Stomach smooth muscle (tissue), 2 donors: Measurements from ENCODE around the gene HEXD.
"Not testable (repeated sequence)": the region's sequence is repeated elsewhere in the genome, so short reads cannot be mapped to it uniquely, and the experiment has no call there.

Experiments
- H3K27ac ChIP-seq: one replicate; pipeline ENCODE4 v1.7.0; 2013; ENCODE audit warnings: mild to moderate bottlenecking, low read length, inconsistent platforms
- H3K27me3 ChIP-seq, 2 donors: one replicate each; pipeline ENCODE4 v1.7.0; 2013; ENCODE audit warnings: low read length in 2 of 2; ENCODE audit not compliant: insufficient read depth in 2 of 2, control insufficient read depth in 1 of 2
- H3K36me3 ChIP-seq, 2 donors: one replicate each; pipeline ENCODE4 v1.7.0; 2013; ENCODE audit warnings: low read length in 2 of 2; ENCODE audit not compliant: control insufficient read depth in 2 of 2, insufficient read depth in 2 of 2
- H3K4me1 ChIP-seq: one replicate; pipeline ENCODE4 v1.7.0; 2013; ENCODE audit warnings: low read length; ENCODE audit not compliant: control insufficient read depth, insufficient read depth
- H3K4me3 ChIP-seq, 2 donors: one replicate each; pipeline ENCODE4 v1.7.0; 2013; ENCODE audit warnings: low read length in 2 of 2
- H3K9ac ChIP-seq, 2 donors: one replicate each; pipeline ENCODE4 v1.7.0; 2013; ENCODE audit warnings: low read length in 2 of 2, mild to moderate bottlenecking in 1 of 2
- H3K9me3 ChIP-seq, 2 donors: one replicate each; pipeline ENCODE4 v1.7.0; 2013; ENCODE audit warnings: low read length in 2 of 2; ENCODE audit not compliant: control insufficient read depth in 2 of 2
- donor health status: healthy.
- donor health status: Pancreatic carcinoma.

HEXD gene

DNA sequence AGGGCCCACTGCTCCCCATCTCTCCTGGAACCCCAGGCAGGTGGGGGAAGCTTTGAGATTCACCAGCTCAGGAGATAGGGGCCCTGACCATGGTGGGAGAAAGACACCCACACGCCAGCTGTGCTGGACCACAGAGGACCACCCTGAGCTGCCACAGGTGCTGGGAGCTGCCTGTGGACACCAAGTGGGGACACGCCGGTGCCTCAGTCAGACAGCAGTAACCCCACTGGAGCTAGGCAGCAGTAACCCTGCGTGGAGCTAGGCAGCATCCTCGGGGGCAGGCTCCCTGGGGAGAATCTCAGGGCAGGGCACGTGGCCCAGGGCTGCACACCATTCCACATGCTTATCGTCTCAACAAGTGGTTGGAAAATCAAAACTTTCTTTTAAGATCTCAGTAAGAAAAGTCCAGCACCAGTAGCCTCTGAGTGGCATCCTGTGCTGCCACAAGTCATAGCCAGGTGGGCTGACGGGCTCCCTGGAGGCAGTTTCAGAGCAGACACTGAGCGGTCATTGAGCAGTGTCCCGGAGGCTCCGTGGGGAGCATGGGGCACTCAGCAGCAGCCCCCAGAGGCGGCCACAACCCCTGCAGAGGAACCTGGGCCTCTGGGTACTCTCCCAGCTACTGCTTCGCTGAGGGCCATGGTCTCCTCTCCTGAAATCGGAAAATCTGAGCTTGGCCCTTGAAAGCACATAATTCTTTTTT, 8.0 kb upstream of the HEXD start:
- Histone ChIP-seq H3K4me1 (peaks cover 5% of the 10 kb centered on the region), H3K36me3 (no peaks in the 10 kb centered on the region), H3K27me3 (no peaks in the 10 kb centered on the region)

DNA sequence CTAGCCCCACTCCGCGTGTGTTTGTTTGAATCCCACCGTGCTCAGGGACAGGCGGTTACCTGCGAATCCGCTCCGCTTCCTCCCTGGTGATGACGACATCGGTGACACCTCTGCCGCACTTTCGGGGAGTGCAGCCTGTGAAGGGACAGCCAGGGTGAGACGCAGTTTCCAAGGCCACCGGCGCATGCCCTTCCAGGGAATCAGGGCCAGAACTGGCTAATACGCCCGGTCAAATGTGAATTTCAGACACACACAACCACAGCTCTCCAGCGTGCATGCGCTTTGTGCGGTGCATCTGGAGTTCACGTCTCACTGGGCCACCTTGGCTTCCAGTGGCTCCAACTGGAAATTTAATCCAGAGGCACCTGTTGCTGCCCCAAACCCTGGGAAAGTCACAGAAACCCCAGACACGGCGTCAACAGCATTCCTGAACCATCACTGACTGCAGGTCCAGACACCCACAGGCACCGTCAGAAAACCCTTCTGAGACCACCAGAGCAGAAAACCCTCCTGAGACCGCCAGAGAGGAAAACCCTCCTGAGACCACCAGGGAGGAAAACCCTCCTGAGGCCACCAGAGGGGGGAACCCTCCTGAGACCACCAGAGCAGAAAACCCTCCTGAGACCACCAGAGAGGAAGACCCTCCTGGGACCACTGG, 6.6 kb upstream of the HEXD start:
- H3K4me3 ChIP-seq, result no peak overlapping the region
- H3K9me3 ChIP-seq, result no peaks in the 10 kb centered on the region
- no peak overlapping the region for H3K27ac ChIP-seq
- H3K9ac ChIP-seq, result no peak overlapping the region
- H3K36me3 ChIP-seq, result no peaks in the 10 kb centered on the region
- peaks cover 5% of the 10 kb centered on the region for H3K4me1 ChIP-seq
- no peaks in the 10 kb centered on the region for H3K27me3 ChIP-seq

More for the DNA sequence above, 8.0 kb upstream of the HEXD start:
- Histone ChIP-seq H3K9ac (no peak overlapping the region), H3K9me3 (no peaks in the 10 kb centered on the region), H3K4me3 (no peak overlapping the region), H3K27ac (no peak overlapping the region)

DNA sequence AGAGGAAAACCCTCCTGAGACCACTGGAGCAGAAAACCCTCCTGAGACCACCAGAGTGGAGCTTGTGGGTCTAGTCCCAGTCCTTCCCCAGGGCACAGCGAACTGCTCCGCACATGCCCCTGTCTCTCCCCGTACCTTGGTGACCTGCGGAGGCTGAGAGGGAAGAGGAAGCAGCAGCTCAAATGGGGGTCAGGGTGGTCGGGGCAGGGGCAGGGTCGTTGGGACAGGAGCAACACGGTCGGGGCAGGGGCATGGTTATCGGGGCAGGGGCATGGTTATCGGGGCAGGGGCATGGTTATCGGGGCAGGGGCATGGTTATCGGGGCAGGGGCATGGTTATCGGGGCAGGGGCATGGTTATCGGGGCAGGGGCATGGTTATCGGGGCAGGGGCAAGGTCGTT, 6.1 kb upstream of the HEXD start:
- not testable (repeated sequence) for H3K27me3 ChIP-seq, H3K4me1 ChIP-seq, H3K9me3 ChIP-seq, H3K9ac ChIP-seq, H3K4me3 ChIP-seq, H3K36me3 ChIP-seq, H3K27ac ChIP-seq

DNA sequence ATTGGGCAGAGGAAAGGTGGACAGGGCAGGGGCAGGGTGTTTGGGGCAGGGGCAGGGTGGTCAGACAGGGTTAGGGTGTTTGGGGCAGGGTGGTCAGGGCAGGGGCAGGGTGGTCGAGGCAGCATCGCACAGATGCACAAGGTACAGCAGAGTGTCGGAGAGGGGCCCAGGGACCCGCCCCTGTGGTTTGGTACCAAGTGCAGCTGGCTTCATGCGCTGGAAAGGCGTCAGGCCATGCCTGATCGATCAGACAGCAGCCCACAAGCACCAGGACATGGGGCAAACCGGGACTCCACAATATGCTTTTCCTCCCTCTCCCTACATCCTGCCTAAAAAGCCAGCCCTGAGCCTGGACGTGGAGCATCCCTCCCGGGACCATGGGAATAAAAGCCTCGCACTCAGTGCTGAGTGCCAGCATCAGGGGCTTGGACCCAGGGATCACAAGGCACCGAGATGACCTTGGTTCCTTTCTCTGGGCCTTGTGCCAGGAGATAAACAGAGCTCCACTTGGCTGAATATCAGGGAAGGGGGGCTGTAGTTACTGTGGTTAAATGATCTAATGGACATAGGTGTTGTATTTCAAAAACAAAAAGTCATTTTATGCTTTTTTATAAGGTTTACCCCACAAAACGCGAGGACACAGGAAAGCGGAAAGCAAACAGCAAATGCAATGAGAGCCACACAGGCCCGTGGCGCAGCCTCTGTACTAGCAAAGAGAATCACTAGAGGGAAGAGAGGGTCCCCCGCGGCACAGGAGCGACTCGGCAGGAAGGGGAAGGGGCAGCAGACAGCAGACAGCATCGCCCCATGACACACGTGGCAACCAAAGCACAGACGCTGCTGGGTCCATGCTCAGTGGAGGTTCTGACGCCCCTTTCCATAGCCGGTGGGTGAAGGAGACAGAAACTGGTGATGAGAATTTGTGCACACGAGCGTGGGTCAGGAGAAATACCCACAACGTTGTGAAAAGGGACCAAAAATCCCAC, 5.3 kb upstream of the HEXD start:
- no peak overlapping the region for H3K4me3 ChIP-seq
- H3K27ac ChIP-seq, result no peak overlapping the region
- peaks cover 9% of the 10 kb centered on the region for H3K4me1 ChIP-seq
- H3K9ac ChIP-seq, result no peak overlapping the region
- no peaks in the 10 kb centered on the region for H3K36me3 ChIP-seq
- no peaks in the 10 kb centered on the region for H3K27me3 ChIP-seq
- H3K9me3 ChIP-seq, result no peaks in the 10 kb centered on the region

DNA sequence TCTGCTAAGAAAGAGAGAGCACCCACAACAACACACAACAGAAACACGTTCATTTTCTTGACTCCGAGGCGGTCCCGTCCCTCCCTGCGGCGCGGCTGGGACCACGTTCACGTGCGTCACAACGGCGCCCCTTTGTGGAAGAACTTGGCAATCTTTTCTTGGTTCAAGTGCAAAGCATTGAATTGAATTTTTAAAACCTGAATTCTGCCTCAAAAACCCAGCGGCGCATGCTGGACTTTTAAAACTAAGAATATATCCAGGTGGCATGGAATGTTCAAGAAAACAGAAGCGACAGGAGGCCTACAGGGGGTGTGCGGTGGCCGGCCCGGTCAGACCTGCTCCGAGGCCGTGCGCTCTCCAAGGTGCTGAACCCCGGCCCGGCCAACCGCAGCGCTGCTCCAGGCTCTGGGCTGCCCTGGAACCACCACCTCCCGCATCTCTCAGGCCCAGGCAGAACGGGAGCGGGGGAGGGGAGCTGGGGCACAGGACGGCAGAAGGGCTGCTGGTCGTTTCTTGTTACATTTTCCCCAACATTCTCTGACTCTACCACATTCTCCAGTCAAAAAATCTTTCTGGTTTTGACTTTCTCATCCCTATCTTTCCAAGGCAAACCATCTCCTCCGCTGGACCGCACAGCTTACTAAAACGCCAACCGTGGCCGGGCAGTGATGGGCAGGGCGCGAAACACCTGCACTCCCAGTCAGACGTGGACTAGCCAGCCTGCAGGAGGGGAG, 3.4 kb upstream of the HEXD start:
- H3K9ac ChIP-seq, result no peak overlapping the region
- peaks cover 11% of the 10 kb centered on the region for H3K4me1 ChIP-seq
- no peaks in the 10 kb centered on the region for H3K36me3 ChIP-seq
- H3K27ac ChIP-seq, result no peak overlapping the region
- no peaks in the 10 kb centered on the region for H3K9me3 ChIP-seq
- H3K27me3 ChIP-seq, result no peaks in the 10 kb centered on the region
- H3K4me3 ChIP-seq, result peak overlapping the region; percentile 35 to 44

DNA sequence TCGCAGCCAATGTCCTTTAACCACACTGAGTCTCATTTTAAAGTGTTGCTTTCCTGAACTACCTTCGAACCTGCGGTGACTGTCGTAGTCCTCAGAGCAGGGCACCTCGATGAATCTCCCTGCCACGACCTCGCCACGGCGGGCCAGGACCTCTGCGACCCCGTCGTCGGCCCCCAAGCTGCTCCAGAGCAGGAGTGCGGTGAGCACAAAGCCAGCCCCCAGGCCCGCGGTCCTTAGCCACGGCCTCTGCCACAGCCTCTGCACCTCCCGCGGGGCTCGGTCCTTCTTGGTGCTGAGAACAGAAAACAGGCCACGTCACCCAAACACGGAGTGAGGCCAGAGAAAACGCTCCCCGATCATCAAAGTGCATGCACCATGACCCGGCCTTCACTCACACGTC, 2.8 kb upstream of the HEXD start:
- Histone ChIP-seq H3K36me3 (peaks cover 0 to 4% of the 10 kb centered on the region in 2 donors), H3K4me3 (no peak overlapping the region), H3K4me1 (peaks cover 11% of the 10 kb centered on the region), H3K9ac (no peak overlapping the region), H3K27ac (no peak overlapping the region), H3K27me3 (no peaks in the 10 kb centered on the region), H3K9me3 (no peaks in the 10 kb centered on the region)

DNA sequence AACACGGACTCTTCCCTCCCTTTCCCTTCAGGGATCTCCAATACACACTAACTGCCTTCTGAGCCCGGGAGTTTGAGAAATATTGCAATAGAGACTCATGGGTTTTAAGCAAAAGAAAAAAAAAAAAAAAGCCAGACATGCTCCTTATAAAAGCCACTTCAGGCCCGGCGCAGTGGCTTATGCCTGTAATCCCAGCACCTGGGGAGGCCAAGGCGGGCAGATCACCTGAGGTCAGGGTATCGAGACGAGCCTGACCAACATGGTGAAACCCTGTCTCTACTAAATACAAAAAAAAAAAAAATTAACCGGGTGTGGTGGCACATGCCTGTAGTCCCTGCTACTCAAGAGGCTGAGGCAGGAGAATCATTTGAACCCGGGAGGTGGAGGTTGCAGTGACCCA, 2.4 kb upstream of the HEXD start:
- H3K27me3 ChIP-seq, result no peaks in the 10 kb centered on the region
- peaks cover 11% of the 10 kb centered on the region for H3K4me1 ChIP-seq
- no peak overlapping the region for H3K27ac ChIP-seq
- no peak overlapping the region for H3K9ac ChIP-seq
- no peaks in the 10 kb centered on the region for H3K9me3 ChIP-seq
- peaks cover 0 to 4% of the 10 kb centered on the region in 2 donors for H3K36me3 ChIP-seq
- H3K4me3 ChIP-seq, result no peak overlapping the region

DNA sequence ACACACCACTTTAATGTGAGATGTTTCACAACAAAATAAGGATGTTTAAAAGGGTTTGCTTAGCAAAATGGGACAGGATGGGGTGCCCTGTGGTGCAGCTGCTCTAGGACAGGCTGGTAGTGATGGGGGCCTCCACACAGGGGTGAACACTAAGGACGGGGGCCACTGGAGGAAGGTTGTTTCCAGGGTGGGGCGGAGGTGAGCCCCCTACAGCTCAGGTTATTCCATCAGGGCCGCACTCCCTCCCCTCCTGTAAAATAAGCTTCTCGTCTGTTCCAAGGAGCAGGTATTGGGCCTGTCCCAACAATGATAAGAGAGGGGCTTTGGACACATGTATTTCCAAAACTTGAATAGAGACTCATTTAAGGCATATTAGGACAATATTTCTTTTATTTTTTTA, 1.9 kb upstream of the HEXD start:
- no peak overlapping the region for H3K9ac ChIP-seq
- no peak overlapping the region for H3K27ac ChIP-seq
- peaks cover 4 to 8% of the 10 kb centered on the region in 2 donors for H3K36me3 ChIP-seq
- no peak overlapping the region for H3K4me3 ChIP-seq
- peaks cover 11% of the 10 kb centered on the region for H3K4me1 ChIP-seq
- no peaks in the 10 kb centered on the region for H3K9me3 ChIP-seq
- no peaks in the 10 kb centered on the region for H3K27me3 ChIP-seq

DNA sequence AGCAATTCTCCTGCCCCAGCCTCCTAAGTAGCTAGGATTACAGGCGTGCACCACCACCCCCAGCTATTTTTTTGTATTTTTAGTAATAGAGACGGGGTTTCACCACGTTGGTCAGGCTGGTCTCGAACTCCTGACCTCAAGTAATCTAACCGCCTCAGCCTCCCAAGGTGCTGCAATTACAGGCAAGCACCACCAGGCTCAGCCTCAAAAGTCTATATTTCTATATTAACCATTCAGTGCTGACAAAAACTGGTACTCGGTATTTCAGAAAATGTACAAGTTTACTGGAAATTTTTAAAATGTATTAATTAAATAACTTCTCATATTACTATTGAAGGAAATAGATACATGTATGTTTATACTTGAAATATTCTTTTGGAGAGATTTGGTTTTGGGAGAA, 1.4 kb upstream of the HEXD start:
- Histone ChIP-seq H3K27me3 (no peaks in the 10 kb centered on the region), H3K27ac (no peak overlapping the region), H3K4me1 (peaks cover 11% of the 10 kb centered on the region), H3K36me3 (peaks cover 4 to 8% of the 10 kb centered on the region in 2 donors), H3K9ac (no peak overlapping the region), H3K4me3 (no peak overlapping the region), H3K9me3 (no peaks in the 10 kb centered on the region)

DNA sequence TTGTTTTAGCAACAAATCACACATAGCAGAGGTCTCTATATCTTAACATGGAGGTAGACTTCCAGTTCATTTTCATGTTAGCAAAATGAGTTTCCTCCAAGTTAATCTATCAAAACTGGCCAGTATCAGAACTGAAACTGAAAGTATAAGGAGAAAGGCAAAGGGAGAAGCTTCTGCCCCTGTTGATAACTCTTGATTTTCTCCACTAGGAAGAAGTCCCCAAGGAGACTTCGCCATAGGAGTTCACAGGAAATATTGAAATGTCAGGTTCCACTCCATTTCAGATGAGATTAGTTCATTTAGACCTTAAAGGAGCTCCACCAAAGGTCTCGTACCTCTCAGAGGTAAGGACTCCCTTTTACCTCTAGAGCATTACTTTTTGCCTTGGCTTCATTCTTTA, 1.4 kb downstream of the HEXD start:
- Histone ChIP-seq H3K36me3 (peaks cover 4 to 8% of the 10 kb centered on the region in 2 donors), H3K4me3 (no peak overlapping the region), H3K9me3 (peaks cover 0 to 8% of the 10 kb centered on the region in 2 donors), H3K27me3 (no peaks in the 10 kb centered on the region), H3K27ac (no peak overlapping the region), H3K9ac (no peak overlapping the region), H3K4me1 (peaks cover 8% of the 10 kb centered on the region)
